Iris pigment epithelial cell (primary cell): ENCODE measurements around the gene TIMP4.

Source experiments
- DNase-seq: peaks from one replicate; pipeline ENCODE4 v3.0.0-alpha.2; 2011; ENCODE audit warnings: low read depth

TIMP4 gene

GRCh38 chr3:12147049-12147780 lies 11.5 kb downstream of the TIMP4 start:
- no peak for DNase-seq

- DNase-seq, result peak; percentile 88
Measured at GRCh38 chr3:12143949-12144504, 14.7 kb downstream of the TIMP4 start.

- no peak for DNase-seq
Measured at GRCh38 chr3:12142476-12142875, 16.2 kb downstream of the TIMP4 start.

- no peak for DNase-seq
Measured at GRCh38 chr3:12141350-12141749, 17.4 kb downstream of the TIMP4 start.

- DNase-seq, result peak; percentile 68
Measured at GRCh38 chr3:12139111-12139511, 19.6 kb downstream of the TIMP4 start.

DNA sequence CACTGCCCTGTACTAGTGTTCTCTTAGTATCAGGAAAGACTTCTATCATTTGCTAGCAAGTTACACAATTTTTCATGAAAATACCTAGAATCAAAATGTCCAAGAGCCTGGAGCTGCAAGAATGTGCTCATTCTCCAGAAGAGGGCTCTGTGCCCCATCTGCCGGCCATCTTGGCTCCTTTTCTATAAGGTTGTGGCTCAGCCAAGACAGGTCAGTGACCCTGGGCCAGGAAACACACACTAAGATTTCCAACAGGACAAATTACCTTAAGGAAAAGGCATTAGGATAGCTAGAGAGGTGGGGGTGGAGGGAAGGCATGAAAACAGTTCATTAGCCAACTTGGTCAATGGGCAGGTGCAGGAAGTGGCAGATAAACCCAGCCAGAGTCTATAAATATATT lies 20.7 kb downstream of the TIMP4 start:
- peak; percentile 45 for DNase-seq

- no peak for DNase-seq
Measured at GRCh38 chr3:12136371-12136770, 22.3 kb downstream of the TIMP4 start.

DNA sequence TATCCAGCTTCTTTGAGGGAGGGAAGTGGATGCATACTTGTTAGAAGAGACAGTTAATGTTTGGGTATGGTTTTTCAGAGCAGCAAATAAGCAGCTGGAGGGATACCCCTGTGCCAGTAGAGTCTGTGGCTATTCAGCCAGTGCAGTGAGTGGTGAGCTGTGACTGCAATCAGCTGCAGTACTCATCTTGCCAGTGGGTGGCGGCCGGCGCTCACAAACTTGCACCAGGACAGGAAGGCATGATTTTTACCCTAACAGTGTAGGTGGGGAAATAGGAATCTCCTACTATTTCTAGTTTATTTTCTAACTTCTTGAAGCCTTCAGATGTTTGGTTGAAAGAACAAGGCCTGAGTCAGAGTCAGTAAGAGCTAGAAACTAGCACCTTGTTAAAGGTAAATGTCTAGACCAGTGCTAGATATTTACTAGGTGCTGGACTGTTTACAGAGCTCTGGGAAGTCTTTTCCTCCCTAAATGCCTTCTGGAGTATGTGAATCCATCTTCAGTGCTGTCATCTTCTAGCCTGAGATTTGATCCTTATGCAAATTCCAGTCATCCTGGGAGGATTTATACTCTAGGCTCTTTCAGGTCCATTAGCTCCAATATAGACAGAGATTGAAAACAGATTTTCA lies 23.6 kb downstream of the TIMP4 start:
- DNase-seq, result peak; percentile 71

DNA sequence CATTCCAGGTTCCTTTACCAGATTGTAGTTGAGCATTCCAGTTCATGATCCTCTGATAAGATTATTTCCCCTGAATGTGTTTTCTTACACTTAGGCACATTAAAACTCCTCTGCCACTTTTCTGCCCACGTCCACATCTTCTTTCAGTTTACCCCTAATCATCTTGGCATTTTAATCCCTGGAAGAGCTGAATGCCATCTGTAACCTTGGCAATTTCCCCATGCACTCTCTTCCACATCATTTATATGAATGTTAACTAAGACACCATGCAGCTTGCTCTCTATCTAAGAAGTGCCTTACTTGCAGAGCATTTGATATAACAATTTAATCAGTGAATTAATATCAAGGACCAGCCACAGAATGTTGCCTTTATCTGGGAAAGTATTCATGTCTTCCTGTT lies 25.8 kb downstream of the TIMP4 start:
- DNase-seq, result no peak

GRCh38 chr3:12131351-12132090 lies 27.2 kb downstream of the TIMP4 start:
- no peak for DNase-seq

DNA sequence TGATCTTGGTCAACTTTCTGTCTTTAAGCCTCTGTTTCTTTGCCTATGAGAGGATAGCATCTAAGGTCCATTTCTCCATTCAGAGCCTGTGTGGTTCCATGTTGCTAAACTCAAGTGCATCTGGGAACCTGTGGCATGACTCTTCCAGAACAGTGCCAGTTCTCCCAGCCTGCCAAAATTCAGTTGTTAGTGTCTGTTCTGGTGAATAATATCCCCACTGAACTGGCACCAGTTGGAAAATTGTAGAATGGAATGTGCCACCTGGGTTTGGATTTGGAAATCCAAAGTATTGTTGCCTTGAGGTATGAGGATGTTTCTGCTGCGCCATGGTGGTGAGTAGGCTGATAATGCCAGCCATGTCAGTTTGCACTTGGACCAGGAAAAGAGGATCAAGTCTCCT lies 31.3 kb downstream of the TIMP4 start:
- no peak for DNase-seq

- DNase-seq, result no peak
Measured at GRCh38 chr3:12125772-12126171, 32.9 kb downstream of the TIMP4 start.

- no peak for DNase-seq
Measured at GRCh38 chr3:12121466-12121865, 37.2 kb downstream of the TIMP4 start.

- DNase-seq, result peak; percentile 8
Measured at GRCh38 chr3:12120374-12121140, 38.2 kb downstream of the TIMP4 start.

DNA sequence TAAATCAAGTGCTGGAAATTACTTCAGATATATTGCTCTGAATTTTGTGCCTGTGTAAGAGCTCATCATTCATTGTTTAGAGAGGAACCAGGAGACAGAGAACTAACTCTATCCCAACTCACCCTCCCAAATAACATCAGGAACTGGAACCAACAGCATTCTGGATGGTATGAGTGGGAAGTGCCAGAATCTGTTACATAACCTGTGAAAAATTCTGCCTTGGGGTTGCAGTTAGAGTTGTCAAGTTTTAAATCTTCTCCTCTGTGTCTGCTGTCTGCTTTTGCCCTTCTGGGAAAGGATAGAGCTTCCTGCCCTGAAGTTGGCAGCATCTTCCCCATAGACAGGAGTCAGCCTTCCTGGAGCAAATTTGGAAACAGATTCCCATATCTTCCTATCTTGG lies 41.2 kb downstream of the TIMP4 start:
- DNase-seq, result no peak

DNA sequence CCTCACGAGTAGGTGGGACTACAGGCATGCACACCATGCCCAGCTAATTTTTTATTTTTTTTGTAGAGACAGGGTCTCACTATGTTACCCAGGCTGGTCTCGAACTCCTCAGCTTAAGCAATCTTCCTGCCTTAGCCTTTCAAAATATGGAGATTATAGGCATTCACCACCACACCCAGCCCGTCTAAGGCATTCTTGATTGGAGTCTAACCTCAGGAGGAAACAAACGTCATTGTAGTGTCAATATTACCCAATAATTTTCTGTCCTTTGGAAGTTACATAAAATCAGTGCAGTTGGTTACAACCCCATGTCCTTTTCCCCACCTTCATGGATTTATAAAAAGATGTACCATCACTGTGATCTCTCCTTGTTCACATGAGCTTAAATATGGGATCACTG lies 41.8 kb downstream of the TIMP4 start:
- DNase-seq, result no peak

- DNase-seq, result no peak
Measured at GRCh38 chr3:12115849-12116248, 42.9 kb downstream of the TIMP4 start.

- no peak for DNase-seq
Measured at GRCh38 chr3:12115104-12115503, 43.6 kb downstream of the TIMP4 start.

DNA sequence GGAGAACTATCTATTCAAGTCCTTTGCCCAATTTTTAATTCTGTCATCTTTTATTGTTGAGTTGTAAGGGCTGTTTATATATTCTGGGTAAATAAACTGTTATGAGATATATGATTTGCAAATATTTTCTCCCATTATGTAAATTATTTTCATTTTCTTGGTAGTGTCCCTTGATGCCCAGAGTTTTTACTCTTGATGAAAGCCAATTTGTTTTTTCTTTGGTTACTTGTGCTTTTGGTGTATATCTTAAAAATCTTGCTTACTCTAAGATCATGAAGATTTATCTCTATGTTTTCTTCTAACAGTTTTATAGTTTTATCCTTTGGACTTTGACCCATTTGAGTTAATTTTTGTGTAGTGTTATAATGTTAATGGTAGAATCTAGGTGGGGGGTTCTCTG lies 44.5 kb downstream of the TIMP4 start:
- DNase-seq, result no peak

GRCh38 chr3:12107071-12107713 lies 51.5 kb downstream of the TIMP4 start:
- no peak for DNase-seq
